CD4-positive, alpha-beta T cell (primary cell): Measurements from ENCODE around the gene SLC52A1. TPM values are rescaled to one million over a fixed set of nuclear protein-coding genes. Genes with fewer than 3 reads are reported as not detected.

Experiments used
- ATAC-seq: fragments of 200-7000 bp; cut with Tn5 transposase; one replicate; pipeline ENCODE4 v1.10.0; 2022; ENCODE audit warnings: mild to moderate bottlenecking; ENCODE audit not compliant: poor library complexity
- CTCF ChIA-PET: fragments of 350-600 bp; sonication (Branson Sonifier 250); formaldehyde crosslinking; loops from one replicate; lab custom pipeline; 2021; ENCODE audit warnings: antibody characterized with exemption, inconsistent platforms; lab: Charles Lee
- POLR2A ChIA-PET: fragments of 350-600 bp; sonication (Branson Sonifier 250); formaldehyde crosslinking; loops from one replicate; lab custom pipeline; 2021; ENCODE audit warnings: antibody characterized with exemption, inconsistent platforms; lab: Charles Lee
- DNase-seq, 14 experiments: peaks; one replicate each; pipeline ENCODE4 v3.0.0-alpha.2; 2013 to 2020; ENCODE audit warnings: mixed read lengths in 2 of 14
- H3K27ac ChIP-seq, 2 donors: one replicate each; pipeline versions ENCODE4 v1.5.1 to v1.7.0; 2013; ENCODE audit warnings: low read length in 2 of 2, low read depth in 1 of 2, mild to moderate bottlenecking in 1 of 2
- H3K27me3 ChIP-seq, 2 experiments: 1 replicate in 1 of 2; 2 replicates in 1 of 2; pipeline versions ENCODE4 v1.6.1 to v1.7.0; 2013; ENCODE audit warnings: low read length in 2 of 2, control low read depth in 1 of 2, mild to moderate bottlenecking in 1 of 2, moderate library complexity in 1 of 2; ENCODE audit not compliant: insufficient read depth in 2 of 2, control insufficient read depth in 1 of 2
- H3K36me3 ChIP-seq: one replicate; pipeline ENCODE4 v1.6.1; 2013; ENCODE audit warnings: low read length, control low read depth; ENCODE audit not compliant: insufficient read depth
- H3K4me1 ChIP-seq: one replicate; pipeline ENCODE4 v1.6.1; 2013; ENCODE audit warnings: low read length, control low read depth; ENCODE audit not compliant: insufficient read depth
- H3K4me3 ChIP-seq: one replicate; pipeline ENCODE4 v1.5.1; 2013; ENCODE audit warnings: mild to moderate bottlenecking, low read length, moderate library complexity
- H3K9me3 ChIP-seq, 2 experiments: 1 replicate in 1 of 2; 2 replicates in 1 of 2; pipeline versions ENCODE4 v1.6.1 to v1.7.0; 2013; ENCODE audit warnings: low read length in 2 of 2, mild to moderate bottlenecking in 2 of 2, control low read depth in 1 of 2, moderate library complexity in 1 of 2; ENCODE audit not compliant: control insufficient read depth in 1 of 2, insufficient read depth in 1 of 2
- H3K27ac Mint-ChIP-seq: one replicate; pipeline ENCODE4 v1.8.0; 2020; ENCODE audit warnings: mixed read lengths
- H3K27me3 Mint-ChIP-seq: one replicate; pipeline ENCODE4 v1.8.0; 2021; ENCODE audit warnings: mixed read lengths
- H3K36me3 Mint-ChIP-seq: one replicate; pipeline ENCODE4 v1.8.0; 2021; ENCODE audit warnings: low read depth, mixed read lengths
- H3K4me1 Mint-ChIP-seq: one replicate; pipeline ENCODE4 v1.8.0; 2021; ENCODE audit warnings: low read depth, mixed read lengths
- H3K4me3 Mint-ChIP-seq: one replicate; pipeline ENCODE4 v1.8.0; 2020; ENCODE audit warnings: mild to moderate bottlenecking, mixed read lengths
- H3K9me3 Mint-ChIP-seq: one replicate; pipeline ENCODE4 v1.8.0; 2020; ENCODE audit warnings: mixed read lengths
- CTCF ChIP-seq: fragments of 200-600 bp; IDR thresholded peaks from one replicate; pipeline ENCODE4 v1.8.0; 2022; ENCODE audit warnings: antibody characterized with exemption, mild to moderate bottlenecking
- intact Hi-C, 2 experiments: fragments of 100-400 bp; cut with DNase I in 1 of 2; cut with micrococcal nuclease in 1 of 2; formaldehyde crosslinking; loops; one replicate each; pipeline versions ENCODE4 v1.15.1 to v1.9.0; 2023 to 2025; cut with DNase I, micrococcal nuclease
- total RNA-seq, 174 experiments: library from RNA in 2 of 174; stranded (reverse) in 2 of 174; gene quantifications; one replicate each; pipeline ENCODE4 v1.2.3 and lab custom pipeline; 2021 to 2026

The SLC52A1 gene
- total RNA-seq, 2 experiments from 2014 or later = 0.17 TPM; not detected in 1

GRCh38 chr17:5003214-5003867 is 31.9 kb downstream of the SLC52A1 start:
- peaks cover 14% of the 10 kb centered on the region for H3K4me1 Mint-ChIP-seq
- no peak overlapping the region for H3K4me3 Mint-ChIP-seq
- CTCF ChIA-PET = interaction anchor here (0.6 kb wide), 1 partner anchor 90 kb away, joined by 3 read pairs; no protein-coding TSS in a partner anchor
- POLR2A ChIA-PET = no interaction called here
- no peak for TF ChIP-seq CTCF
- H3K27me3 ChIP-seq = no peaks in the 10 kb centered on the region
- no peak overlapping the region for H3K4me3 ChIP-seq
- H3K9me3 Mint-ChIP-seq = no peaks in the 10 kb centered on the region
- no peak overlapping the region for H3K27ac Mint-ChIP-seq
- intact Hi-C loops = no loop called here
- H3K36me3 Mint-ChIP-seq = peaks cover 79% of the 10 kb centered on the region
- peaks cover 54% of the 10 kb centered on the region for H3K36me3 ChIP-seq
- no peaks in the 10 kb centered on the region for H3K27me3 Mint-ChIP-seq
- peaks cover 13% of the 10 kb centered on the region for H3K4me1 ChIP-seq
- no peaks in the 10 kb centered on the region for H3K9me3 ChIP-seq
- ATAC-seq (no peak), DNase-seq (no peak)
- H3K27ac ChIP-seq = no peak overlapping the region

GRCh38 chr17:5002121-5002788 is 33.0 kb downstream of the SLC52A1 start:
- CTCF ChIA-PET = interaction anchor here (1.2 kb wide), 1 partner anchor 93 kb away, joined by 3 read pairs; no protein-coding TSS in a partner anchor
- intact Hi-C loops = no loop called here
- Mint-ChIP-seq H3K27ac (no peak overlapping the region), H3K4me3 (no peak overlapping the region), H3K36me3 (peaks cover 68% of the 10 kb centered on the region), H3K9me3 (no peaks in the 10 kb centered on the region), H3K27me3 (no peaks in the 10 kb centered on the region), H3K4me1 (peaks cover 15% of the 10 kb centered on the region)
- H3K27me3 ChIP-seq = no peaks in the 10 kb centered on the region
- DNase-seq (no peak), ATAC-seq (no peak)
- no peaks in the 10 kb centered on the region for H3K9me3 ChIP-seq
- H3K4me3 ChIP-seq = no peak overlapping the region
- POLR2A ChIA-PET = no interaction called here
- H3K27ac ChIP-seq = no peak overlapping the region
- peaks cover 43% of the 10 kb centered on the region for H3K36me3 ChIP-seq
- peaks cover 17% of the 10 kb centered on the region for H3K4me1 ChIP-seq
- no peak for TF ChIP-seq CTCF

- peaks cover 24% of the 10 kb centered on the region for H3K4me1 ChIP-seq
- no peaks in the 10 kb centered on the region for H3K9me3 Mint-ChIP-seq
- ChIA-PET POLR2A (interaction anchor here (0.8 to 3.8 kb wide), 2 partner anchors 33 to 61 kb away, joined by 3 to 38 read pairs; partner anchors contain the start of genes RNF167, SLC25A11 and SPAG7), CTCF (no interaction called here)
- intact Hi-C loops = no loop called here
- peak in 1 of 14 experiments; percentile 20 for DNase-seq
- H3K4me3 ChIP-seq = no peak overlapping the region
- H3K36me3 Mint-ChIP-seq = peaks cover 56% of the 10 kb centered on the region
- H3K9me3 ChIP-seq = no peaks in the 10 kb centered on the region
- no peaks in the 10 kb centered on the region for H3K27me3 Mint-ChIP-seq
- H3K4me1 Mint-ChIP-seq = peaks cover 21% of the 10 kb centered on the region
- peak overlapping the region; percentile 27 for H3K4me3 Mint-ChIP-seq
- no peak overlapping the region for H3K27ac ChIP-seq
- no peak overlapping the region for H3K27ac Mint-ChIP-seq
- no peak for TF ChIP-seq CTCF
- no peak for ATAC-seq
- no peaks in the 10 kb centered on the region for H3K27me3 ChIP-seq
- H3K36me3 ChIP-seq = peaks cover 32% of the 10 kb centered on the region
Measured at GRCh38 chr17:5000237-5000639, 35.0 kb downstream of the SLC52A1 start.
